ENCODE measurements around the gene VAX1. TPM values are rescaled to one million over a fixed set of nuclear protein-coding genes. Genes with fewer than 3 reads are reported as not detected.

The VAX1 gene
- total and polyA plus RNA-seq, 2 donors from 2014 or later, result not detected

DNA sequence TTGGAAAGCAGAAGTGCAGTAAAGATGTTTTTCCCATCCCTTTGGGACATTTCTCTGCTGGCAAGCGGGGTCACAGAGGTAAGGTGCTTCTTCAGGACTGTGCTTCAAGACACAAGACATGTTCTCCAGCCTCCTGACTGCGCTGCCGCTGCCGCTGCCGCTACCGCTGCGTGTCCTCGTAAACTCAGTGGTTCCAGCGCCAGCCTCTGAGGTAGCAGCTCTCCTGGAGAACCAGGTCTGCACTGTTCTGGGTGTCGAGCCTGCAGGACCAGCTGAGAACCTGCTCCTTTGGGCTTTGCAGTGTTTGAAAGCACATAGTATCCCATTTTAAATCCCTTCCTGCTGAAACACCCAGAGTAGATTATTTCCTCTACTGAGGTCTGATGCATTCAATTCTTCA is 46.2 kb upstream of the VAX1 start:
- DNase-seq (no peak), FAIRE-seq (no peak)
- H3K9me3 ChIP-seq (ENCODE audit: control insufficient read depth in 2 of 3, insufficient read depth in 1 of 3, low read length in 3 of 3), result no peaks in the 10 kb centered on the region
- TF ChIP-seq, protein P1, sequence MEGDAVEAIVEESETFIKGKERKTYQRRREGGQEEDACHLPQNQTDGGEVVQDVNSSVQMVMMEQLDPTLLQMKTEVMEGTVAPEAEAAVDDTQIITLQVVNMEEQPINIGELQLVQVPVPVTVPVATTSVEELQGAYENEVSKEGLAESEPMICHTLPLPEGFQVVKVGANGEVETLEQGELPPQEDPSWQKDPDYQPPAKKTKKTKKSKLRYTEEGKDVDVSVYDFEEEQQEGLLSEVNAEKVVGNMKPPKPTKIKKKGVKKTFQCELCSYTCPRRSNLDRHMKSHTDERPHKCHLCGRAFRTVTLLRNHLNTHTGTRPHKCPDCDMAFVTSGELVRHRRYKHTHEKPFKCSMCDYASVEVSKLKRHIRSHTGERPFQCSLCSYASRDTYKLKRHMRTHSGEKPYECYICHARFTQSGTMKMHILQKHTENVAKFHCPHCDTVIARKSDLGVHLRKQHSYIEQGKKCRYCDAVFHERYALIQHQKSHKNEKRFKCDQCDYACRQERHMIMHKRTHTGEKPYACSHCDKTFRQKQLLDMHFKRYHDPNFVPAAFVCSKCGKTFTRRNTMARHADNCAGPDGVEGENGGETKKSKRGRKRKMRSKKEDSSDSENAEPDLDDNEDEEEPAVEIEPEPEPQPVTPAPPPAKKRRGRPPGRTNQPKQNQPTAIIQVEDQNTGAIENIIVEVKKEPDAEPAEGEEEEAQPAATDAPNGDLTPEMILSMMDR (IDR thresholded peaks at IDR 0.05; ENCODE audit: borderline replicate concordance, extremely low read depth, insufficient read depth), result no peak
- no peak overlapping the region for H3K27ac ChIP-seq (ENCODE audit: low read depth in 2 of 2, low read length in 2 of 2)
- H3K4me1 ChIP-seq (ENCODE audit: control insufficient read depth in 2 of 3, insufficient read depth in 2 of 3, low read depth in 1 of 3, low read length in 3 of 3), result no peaks in the 10 kb centered on the region
- intact Hi-C loops (cut with DNase I), result no loop called here
- H3K27me3 ChIP-seq (ENCODE audit: control insufficient read depth, insufficient read depth, low read length), result no peaks in the 10 kb centered on the region
- H3K4me3 ChIP-seq (ENCODE audit: low read length in 3 of 3), result no peak overlapping the region
- H3K9ac ChIP-seq (ENCODE audit: low read length in 3 of 3), result no peak overlapping the region
- H3K36me3 ChIP-seq (ENCODE audit: control insufficient read depth in 2 of 3, insufficient read depth in 3 of 3, low read length in 3 of 3), result no peaks in the 10 kb centered on the region

DNA sequence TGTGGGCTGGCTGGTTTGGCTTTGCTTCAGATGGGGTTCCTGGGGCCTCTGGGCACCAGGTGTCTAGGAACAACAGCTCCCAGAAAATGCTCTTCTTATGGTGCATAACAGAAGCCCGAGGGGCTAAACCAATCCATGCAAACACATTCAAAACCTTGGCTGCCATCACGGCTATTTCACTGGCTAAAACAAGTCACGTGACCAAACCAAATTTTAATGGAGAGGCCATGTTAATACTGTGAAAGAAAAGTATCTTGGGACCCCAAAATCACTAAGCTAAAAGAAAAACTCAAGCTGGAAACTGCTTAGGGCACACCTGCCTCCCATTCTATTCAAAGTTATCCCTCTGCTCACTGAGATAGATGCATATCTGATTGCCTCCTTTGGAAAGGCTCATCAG is 40.1 kb upstream of the VAX1 start:
- TF ChIP-seq, protein P1 (IDR thresholded peaks at IDR 0.05; ENCODE audit: borderline replicate concordance, extremely low read depth, insufficient read depth), result no peak
- intact Hi-C loops (cut with DNase I), result loop anchor here (5.0 kb wide), 1 partner anchor 381 kb away; no protein-coding TSS in a partner anchor
- Histone ChIP-seq H3K36me3 (ENCODE audit: control insufficient read depth in 2 of 3, insufficient read depth in 3 of 3, low read length in 3 of 3) (no peaks in the 10 kb centered on the region), H3K27me3 (ENCODE audit: control insufficient read depth, insufficient read depth, low read length) (no peaks in the 10 kb centered on the region), H3K4me1 (ENCODE audit: control insufficient read depth in 2 of 3, insufficient read depth in 2 of 3, low read depth in 1 of 3, low read length in 3 of 3) (peaks cover 0 to 9% (median 4%) of the 10 kb centered on the region in 3 donors), H3K4me3 (ENCODE audit: low read length in 3 of 3) (no peak overlapping the region), H3K9ac (ENCODE audit: low read length in 3 of 3) (no peak overlapping the region), H3K9me3 (ENCODE audit: control insufficient read depth in 2 of 3, insufficient read depth in 1 of 3, low read length in 3 of 3) (no peaks in the 10 kb centered on the region), H3K27ac (ENCODE audit: low read depth in 2 of 2, low read length in 2 of 2) (no peak overlapping the region)
- FAIRE-seq, result no peak
- DNase-seq, result no peak

DNA sequence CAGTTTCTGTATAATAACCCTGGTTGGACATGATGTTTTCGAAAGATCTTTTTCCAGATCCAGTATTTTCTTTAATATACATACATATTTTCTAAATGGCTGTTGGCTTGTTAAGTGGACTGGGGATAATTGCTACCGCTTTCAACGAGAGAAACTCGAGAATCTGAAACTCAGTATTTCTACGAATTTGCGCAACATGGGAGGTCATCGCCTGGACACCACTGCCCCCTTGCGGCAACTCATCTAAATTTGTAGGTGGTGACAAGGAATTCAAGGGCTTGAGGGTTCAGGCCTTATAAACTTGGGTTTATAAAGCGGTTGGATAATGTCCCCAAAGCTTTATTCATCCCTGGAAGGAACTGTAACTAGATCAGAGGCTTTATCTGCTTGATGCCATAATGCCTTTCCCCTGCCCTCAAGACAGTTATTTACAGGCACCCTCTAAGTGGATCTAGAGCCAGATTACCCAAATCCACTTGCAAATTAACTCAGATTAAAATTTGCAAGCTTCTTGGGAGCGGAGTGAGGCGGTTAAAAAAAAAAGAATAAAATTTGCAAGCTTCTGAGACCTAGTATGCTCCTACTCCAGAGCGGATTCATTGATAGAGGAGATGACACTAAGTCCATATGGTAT is 37.9 kb upstream of the VAX1 start:
- Histone ChIP-seq H3K4me1 (ENCODE audit: control insufficient read depth in 2 of 3, insufficient read depth in 2 of 3, low read depth in 1 of 3, low read length in 3 of 3) (peaks cover 0 to 9% (median 4%) of the 10 kb centered on the region in 3 donors), H3K4me3 (ENCODE audit: low read length in 3 of 3) (peak overlapping the region in 2 of 3 donors; percentile 52 to 70), H3K9ac (ENCODE audit: low read length in 3 of 3) (peak overlapping the region in 1 of 3 donors; percentile 41), H3K27ac (ENCODE audit: low read depth in 2 of 2, low read length in 2 of 2) (no peak overlapping the region), H3K27me3 (ENCODE audit: control insufficient read depth, insufficient read depth, low read length) (peaks cover 17% of the 10 kb centered on the region), H3K36me3 (ENCODE audit: control insufficient read depth in 2 of 3, insufficient read depth in 3 of 3, low read length in 3 of 3) (no peaks in the 10 kb centered on the region), H3K9me3 (ENCODE audit: control insufficient read depth in 2 of 3, insufficient read depth in 1 of 3, low read length in 3 of 3) (no peaks in the 10 kb centered on the region)
- peak; percentile 29 for FAIRE-seq
- intact Hi-C loops (cut with DNase I), result loop anchor here (5.0 kb wide), 1 partner anchor 379 kb away; no protein-coding TSS in a partner anchor
- DNase-seq, result peak; percentile 77 to 88 (median 82)
- TF ChIP-seq, protein P1 (IDR thresholded peaks at IDR 0.05; ENCODE audit: borderline replicate concordance, extremely low read depth, insufficient read depth), result peak; percentile 87
